ENCODE data around the gene NALCN. TPM values are rescaled to one million over a fixed set of nuclear protein-coding genes. Genes with fewer than 3 reads are reported as not detected.
A peak's percentile ranks its signal among the peaks of the same experiment; 100 is the strongest.

Gene NALCN
- total RNA-seq, 2 donors from 2014 or later, result 11.8 to 14.9 TPM

DNA sequence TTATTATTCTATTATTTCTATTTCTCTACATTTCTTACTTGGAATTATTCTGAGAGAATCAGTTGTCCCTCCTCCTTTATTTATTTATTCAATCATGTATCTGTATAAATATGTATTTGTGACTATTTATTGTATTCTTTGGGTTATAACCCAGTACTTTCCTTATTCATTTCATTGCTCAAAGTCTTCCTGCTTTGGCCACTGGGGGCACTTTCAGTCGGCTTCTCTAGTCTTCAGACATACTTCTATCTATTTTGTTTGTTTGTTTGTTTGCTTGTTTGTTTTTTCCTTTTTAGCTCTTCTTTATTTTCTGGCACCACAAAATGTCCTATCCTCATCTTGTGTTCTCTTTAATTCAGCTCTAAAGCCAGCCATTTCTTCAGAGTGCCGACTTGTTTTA is 260.4 kb downstream of the NALCN start:
- ATAC-seq, result no peak
- intact Hi-C loops (cut with DNase I), result loop anchor here in 1 of 2 donors (10.0 kb wide), 1 partner anchor 319 kb away; no protein-coding TSS in a partner anchor
- DNase-seq, result no peak

DNA sequence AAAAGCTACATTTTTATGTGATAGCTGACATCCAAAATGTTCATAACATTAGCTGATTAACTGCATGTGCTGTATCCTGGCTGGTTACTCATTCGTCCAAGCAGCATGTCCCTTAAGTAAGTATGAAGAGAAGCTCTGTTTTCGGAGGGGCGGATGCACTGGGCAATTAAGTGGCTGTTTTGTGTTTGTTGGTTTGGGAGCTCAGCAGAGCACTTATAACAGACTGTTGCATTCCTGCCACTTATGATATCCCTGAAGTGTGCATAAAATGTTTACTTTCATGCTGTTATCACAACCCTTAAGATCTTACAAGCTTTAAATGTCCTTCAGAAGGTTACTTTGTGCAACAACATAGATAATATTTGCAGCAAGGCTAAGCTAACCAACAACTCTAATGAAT is 264.1 kb downstream of the NALCN start:
- intact Hi-C loops (cut with DNase I), result loop anchor here in 1 of 2 donors (10.0 kb wide), 1 partner anchor 323 kb away; no protein-coding TSS in a partner anchor
- no peak for DNase-seq
- no peak for ATAC-seq

DNA sequence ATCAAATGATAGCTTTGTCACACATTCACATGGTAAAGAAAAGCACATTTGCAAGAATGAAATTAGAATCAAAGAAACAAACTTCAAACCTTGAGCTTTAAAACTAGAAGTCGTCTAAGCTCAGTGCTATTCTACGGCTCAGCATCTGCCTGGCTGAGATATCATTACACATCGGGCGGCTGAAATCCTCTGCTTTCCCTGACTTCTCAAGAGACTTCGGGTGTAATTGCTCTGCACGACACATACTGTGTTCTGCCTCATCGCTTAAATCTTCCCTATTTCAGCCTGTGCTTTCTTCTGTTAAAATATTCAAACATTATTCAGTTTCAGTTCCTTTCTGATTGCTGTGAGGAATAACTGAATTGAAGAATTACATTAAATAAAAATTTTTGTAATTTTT is 265.3 kb downstream of the NALCN start:
- DNase-seq (no peak), ATAC-seq (peak in 1 of 2 donors; percentile 58)
- intact Hi-C loops (cut with DNase I), result loop anchor here in 1 of 2 donors (10.0 kb wide), 1 partner anchor 324 kb away; no protein-coding TSS in a partner anchor

DNA sequence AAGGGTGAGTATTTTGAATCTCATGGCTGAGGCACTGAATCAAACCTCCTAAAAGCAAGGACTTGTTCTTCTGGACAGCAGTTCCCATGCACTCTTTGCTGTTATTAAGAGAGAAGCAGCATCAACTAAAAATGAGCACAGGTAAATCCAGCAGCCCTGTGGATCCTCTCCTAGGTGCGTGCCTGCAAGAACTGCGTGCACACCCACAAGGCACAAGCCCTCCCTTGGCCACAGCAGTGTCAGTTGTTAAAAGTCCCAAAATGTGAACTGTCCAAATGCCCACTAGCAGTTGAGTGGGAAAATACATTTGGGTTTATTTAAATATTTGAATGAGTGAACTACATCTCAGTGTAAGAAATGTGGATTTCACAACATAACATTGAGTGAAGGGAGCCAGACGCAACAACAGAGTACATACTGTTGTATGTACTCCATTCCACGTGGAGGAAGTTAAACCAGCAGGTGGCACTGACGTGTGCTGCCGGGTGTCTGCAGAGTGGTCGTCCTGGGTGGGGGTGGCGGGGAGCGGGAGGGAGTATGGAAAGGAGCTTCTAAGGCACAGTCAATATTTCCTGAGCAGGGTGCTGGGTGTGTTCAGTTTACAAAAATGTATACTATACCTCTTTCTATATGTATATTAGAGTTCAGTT is 266.4 kb downstream of the NALCN start:
- peak in 1 of 2 donors; percentile 55 for ATAC-seq
- intact Hi-C loops (cut with DNase I), result loop anchor here (10.0 kb wide), 2 partner anchors 325 to 395 kb away; no protein-coding TSS in a partner anchor

DNA sequence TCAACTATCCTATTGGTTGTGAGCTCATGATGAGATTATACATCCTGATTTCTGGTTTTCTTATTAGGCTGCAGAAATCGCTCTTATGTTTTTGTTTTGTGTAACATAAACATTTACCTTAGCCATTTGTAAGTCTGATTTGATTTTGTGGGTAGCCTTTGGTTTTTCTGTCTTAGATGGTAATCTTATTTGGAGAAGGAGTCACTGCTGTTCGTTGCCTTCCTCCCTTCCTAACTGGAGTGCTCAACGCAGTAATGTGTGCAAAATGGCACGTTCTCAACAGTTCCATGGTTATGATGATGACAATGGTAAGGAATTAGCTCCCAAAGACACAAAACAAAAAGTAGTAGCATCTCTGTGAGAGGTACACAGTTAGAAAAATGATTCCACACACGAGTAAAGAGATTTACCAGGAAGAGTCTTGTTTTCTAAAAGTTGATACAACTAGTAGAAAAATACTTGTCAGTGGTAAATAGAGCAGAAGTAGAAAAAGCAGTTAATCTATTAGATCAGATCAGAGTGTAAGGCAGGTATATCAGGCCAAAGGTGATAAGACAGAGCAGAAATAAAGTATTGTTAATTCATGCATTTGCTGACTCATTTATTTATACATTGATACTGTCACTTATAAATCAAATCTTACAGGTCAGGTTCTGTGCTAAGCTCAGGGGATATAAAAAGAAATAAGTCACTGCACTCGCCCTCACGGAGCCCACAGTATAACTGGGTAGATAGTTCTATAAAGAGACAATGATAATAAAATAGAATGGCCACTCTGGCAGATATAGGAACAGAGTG is 270.0 kb downstream of the NALCN start:
- no peak for ATAC-seq
- intact Hi-C loops (cut with DNase I), result loop anchor here (2.0 to 10.0 kb wide), 2 partner anchors 399 to 611 kb away; no protein-coding TSS in a partner anchor
- no peak for DNase-seq

More for the DNA sequence above, 266.4 kb downstream of the NALCN start:
- DNase-seq, result no peak

DNA sequence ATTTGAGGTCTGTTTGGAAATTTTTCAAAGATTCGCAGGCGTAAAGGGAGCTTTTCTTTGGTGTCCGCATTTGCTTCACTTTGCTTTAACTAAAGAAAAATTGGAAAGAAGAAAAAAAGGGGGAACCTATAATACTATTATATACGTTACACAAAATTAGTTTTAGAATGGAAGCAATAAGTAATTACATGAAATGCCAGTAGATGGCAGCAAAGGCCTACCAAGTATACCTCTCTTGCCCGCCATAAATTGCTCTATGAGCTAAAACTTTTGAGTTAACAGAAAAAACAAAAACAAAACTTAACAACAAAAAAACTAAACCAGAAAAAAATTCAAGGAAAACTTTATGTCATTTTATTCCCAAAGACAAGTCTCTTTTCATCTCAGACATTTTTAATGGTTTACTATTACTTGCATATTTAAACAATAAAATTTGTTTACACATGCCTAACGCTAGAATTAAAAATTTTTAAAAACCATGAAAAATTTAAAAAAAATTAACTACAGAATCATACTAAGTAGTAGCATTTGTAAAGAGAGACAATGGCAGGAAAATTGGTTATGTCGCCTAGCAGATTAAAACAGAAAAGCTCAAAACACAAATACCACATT is 271.4 kb downstream of the NALCN start:
- no peak for ATAC-seq
- intact Hi-C loops (cut with DNase I), result loop anchor here in 1 of 2 donors (10.0 kb wide), 1 partner anchor 400 kb away; no protein-coding TSS in a partner anchor
- no peak for DNase-seq

DNA sequence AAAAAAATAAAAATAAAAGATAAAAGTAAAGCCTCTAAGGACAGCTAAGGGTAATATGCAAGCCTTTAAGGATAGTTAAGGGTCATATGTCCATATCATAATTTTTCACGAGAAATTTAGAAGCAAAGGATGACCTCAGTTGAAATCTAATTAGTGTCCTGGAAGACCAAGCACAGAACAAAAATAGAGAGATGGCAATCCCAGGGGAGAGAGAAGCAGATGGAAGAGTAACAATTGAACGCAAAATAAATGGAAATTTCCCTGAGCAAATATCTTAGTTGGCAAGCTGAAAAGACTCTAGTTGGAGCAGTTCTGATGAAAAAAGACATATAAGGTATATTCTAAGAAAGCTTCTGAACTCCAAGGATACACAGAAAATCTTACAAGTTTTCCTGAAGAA is 275.4 kb downstream of the NALCN start:
- intact Hi-C loops (cut with DNase I), result loop anchor here in 1 of 2 donors (10.0 kb wide), 1 partner anchor 404 kb away; no protein-coding TSS in a partner anchor

DNA sequence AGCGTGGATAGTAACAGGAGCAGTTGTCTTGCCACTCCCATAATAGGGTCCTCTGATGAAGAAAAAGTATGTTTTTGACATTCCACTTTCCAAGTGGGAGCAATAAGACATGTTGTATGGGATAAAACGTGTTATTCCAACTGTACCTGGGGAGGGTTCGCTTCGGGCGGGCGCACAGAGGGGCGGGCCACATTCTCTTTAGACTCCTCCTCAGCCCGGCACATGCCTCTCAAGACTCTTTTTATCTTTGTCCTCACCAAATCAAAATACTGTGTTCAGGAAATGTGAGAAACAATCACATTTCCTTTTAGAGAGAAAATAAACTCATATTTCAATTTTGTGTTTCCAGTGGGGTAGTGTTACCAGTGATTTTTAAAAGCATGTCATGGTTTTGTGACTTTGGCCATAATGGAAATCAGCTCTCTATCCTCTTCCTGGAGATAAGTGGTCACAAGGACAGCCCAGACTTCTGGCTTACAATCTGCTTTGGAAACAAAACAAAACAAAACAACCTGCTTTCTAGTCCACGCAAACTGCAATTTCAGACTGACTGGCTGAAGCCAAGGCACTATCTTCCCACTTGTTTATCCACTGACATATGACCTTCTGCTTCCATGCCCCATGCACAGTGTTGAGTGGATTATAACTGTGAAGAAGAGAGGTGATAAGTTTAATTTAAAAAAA is 276.1 kb downstream of the NALCN start:
- intact Hi-C loops (cut with DNase I), result loop anchor here in 1 of 2 donors (10.0 kb wide), 1 partner anchor 405 kb away; no protein-coding TSS in a partner anchor

More for the DNA sequence above, 275.4 kb downstream of the NALCN start:
- ATAC-seq (no peak), DNase-seq (no peak)

DNA sequence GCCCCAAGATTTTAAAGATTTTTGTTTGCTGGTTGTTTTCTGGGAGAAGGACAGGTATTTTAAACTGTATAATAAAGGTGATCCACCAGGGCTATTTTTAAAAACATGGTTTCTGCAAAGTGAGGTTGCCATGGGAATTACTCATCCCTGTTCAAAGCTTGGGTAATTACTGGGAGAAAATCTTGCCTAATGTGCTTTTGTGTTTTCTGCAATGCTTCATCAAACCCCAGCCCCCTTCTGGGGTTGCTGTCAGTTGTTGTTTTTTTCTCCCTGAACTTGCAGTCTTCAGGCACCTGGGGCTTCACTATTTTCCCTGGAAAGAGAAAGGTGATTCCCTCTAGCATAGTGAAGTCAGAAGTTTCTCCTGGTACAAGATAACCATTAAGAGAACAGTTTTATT is 277.2 kb downstream of the NALCN start:
- ATAC-seq, result no peak
- intact Hi-C loops (cut with DNase I), result no loop called here
- DNase-seq, result no peak

More for the DNA sequence above, 276.1 kb downstream of the NALCN start:
- peak in 1 of 2 donors; percentile 68 for ATAC-seq
- DNase-seq, result no peak

DNA sequence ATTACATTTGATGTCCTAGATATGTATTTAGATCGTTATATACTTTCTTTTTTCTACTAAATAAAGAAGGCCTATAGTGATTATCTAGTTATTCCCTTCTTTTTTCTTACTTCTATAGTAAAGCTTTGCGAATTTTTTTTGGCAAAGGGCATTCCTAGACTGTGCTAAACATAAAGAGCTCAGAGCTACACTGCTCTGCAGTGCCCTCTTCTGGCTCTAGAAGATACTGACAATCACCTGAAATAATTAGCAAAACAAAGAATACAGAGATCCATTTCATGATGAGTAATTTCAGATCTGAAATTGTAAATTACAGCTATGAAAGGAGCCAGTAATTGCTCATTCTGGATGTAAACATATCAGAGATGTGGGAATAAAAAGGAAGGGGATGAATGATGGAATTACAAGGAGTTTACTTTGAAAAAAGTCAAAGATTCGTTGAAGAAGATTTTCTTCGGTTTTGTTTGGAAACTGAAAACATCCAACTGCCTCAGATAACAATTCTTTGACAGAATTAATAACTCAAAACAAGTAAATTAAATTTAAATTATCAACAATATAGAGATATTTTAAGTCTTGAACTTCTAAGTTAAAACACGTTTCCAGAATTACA is 288.5 kb downstream of the NALCN start:
- DNase-seq (no peak), ATAC-seq (peak in 1 of 2 donors; percentile 51)
- intact Hi-C loops (cut with DNase I), result no loop called here

DNA sequence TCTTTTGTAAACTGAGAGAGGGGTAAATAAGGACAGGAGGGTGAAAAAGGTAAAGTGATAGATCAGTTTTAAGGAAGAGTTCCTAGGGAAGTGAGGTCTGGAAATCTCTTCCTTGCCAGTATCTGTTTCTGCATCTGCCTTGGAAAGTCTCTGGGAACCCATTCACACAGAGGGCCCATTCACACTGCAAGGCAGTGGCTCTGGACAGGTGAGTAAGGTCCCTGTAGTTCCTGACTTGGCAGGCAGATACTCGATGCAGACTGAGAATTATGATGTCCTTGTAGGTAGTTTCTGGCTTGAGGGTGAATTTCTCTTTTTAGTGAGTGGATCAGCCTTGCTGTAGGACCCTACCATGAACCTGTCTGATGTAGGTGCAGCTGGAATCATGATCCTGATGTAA is 293.3 kb downstream of the NALCN start:
- intact Hi-C loops (cut with DNase I), result no loop called here
- ATAC-seq, result no peak
- no peak for DNase-seq

DNA sequence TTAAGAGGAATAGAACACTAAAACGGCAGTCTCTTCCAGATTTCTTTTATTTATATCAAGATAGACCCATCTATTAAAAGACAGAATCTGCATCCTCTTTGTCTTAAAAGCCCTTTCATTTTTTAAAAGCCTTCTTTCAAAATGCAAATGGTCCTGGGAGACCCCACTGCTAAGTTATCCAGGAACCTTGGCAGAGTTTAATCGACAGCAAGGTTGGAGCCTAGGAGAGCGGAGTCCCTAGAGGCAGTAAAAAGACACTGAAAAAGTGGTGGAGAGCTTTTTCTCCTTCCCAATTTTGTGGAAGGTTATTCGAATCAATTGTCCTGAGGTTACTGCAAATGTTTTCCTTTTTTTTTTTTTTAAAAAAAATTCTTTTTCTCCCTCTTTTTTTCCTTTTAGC is 294.7 kb downstream of the NALCN start:
- intact Hi-C loops (cut with DNase I), result no loop called here
- no peak for ATAC-seq
- DNase-seq, result no peak

DNA sequence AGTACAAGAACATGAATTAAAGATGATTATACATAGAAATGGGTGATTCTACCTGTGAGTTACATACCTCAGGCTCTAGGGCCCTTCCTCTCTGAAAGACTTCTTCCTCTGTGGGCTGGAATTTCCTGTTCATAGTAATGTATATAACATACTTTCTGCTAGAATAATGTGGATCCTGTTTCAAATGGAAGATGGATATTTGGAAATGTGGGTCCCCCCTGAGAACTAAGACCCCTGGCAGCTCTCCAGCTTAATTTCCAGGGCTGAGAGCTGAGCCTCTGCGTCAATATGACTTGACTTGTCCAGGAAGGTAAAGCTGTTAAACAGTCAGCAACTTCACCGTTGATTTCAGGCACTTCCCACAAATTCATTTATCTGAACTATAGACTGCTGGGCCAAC is 296.3 kb downstream of the NALCN start:
- ATAC-seq (no peak), DNase-seq (no peak)
- intact Hi-C loops (cut with DNase I), result no loop called here

DNA sequence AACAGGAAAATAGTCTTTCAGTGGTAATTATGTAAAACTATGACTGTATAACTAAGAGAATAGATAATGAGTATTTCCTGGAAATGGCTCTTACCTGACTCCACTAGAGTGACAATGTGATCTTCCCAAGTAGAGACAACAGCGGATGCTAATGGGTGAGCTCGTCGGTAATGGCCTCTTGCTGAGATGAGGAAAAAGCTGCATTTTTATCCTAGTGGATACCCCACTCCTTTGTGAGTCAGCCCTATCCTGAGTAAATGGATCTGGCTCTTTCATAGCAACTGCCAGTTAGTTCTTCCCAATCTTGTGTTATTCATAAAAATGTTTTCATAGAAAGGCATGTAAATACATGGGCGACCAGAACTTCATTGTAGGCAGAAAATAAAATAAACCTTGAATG is 299.5 kb downstream of the NALCN start:
- intact Hi-C loops (cut with DNase I), result no loop called here
- ATAC-seq (no peak), DNase-seq (no peak)

DNA sequence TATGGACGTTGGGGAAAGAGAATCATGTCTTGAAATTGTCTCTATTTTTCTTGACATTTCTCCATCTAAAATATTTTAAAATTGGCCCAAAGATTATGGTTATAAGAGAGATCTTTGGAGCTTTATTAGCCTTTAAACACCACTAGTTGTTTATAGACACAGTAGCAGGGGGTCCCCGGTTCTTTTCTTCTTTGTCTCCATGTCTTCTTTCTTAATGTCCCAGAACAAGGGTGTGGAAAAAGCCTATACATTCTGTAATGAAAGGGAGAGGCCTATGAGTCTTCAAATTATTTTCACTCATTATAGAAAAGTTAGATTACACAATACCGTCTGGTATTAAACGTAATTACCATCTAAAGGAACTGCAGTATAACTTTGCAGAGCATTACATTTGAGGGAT is 300.0 kb downstream of the NALCN start:
- no peak for DNase-seq
- ATAC-seq, result no peak
- intact Hi-C loops (cut with DNase I), result no loop called here

DNA sequence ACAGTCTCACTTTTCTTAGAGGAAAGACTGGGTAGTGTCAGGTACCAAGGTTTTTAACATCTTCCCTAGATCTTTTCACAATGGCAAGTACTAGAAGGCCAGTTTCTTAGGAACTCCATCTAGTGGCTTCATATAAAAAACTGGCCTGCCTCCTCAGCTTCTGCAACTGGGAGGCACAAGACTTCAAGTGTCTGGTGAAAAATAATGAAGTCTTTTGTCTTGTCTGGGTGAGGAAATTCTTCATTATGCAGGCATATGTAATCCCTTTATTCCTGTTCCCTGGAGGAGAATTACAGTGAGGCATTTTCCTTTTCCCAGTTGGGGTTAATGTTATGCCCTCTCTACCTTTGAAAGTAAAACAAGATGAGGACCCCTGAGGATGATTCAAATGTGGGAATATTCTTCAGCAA is 300.5 kb downstream of the NALCN start:
- DNase-seq (no peak), ATAC-seq (no peak)
- intact Hi-C loops (cut with DNase I), result no loop called here

DNA sequence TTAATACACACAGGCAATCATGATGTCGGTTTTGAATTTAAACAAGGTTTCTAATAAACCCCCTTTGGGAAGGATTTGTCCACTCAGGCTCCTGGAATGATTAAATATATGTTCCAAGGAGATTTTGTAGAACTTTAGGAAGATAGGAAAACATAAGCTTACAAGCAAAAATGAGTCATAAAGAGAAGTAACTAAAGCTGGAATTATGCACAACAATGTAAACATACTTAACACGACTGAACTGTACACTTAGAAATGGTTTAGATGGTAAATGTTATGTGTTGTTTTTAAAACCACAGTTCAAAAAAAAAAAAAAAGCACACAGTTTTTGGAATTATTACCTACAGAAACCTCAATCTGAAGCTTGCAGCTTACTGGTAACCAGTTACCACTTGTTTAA is 304.4 kb downstream of the NALCN start:
- intact Hi-C loops (cut with DNase I), result no loop called here
- ATAC-seq (no peak), DNase-seq (no peak)

DNA sequence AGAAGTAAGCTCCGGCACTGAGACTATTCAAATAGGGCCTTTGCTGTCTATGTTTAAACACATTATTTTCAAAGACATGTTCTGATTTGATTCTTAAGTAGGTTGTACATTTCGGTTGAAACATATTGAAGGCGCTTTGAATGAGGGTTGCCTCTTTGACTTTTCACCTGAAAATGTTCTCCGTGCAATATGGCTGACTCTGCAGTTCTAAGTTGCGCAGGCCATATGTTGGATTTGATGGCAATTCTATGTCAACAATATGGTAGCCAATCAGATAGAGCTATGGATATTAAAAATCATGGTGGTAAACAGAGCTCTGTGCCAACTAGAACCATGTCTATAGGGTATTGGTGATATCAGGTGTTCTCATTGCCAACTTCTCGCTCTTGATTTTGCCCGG is 307.3 kb downstream of the NALCN start:
- ATAC-seq, result no peak
- intact Hi-C loops (cut with DNase I), result loop anchor here (10.0 kb wide), 2 partner anchors 384 to 534 kb away; no protein-coding TSS in a partner anchor
- DNase-seq, result no peak

DNA sequence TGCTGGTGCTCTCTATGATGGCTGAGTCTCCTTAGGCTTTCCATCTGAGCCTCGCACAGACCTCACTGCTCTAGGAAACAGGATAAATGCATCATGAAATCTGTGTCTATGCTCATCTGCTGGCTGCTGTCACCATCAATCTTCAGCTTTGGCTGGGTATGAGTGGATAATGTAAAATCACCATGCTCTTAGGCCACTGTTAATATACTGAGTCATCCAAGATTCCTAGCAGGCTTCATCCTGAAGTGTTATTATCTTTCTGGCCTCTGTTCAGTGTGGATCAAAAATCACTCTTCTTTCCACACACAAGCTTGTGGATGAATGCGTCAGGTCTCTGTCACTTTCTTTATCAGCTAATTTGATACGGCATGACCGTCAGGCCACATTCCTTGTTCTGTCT is 317.4 kb downstream of the NALCN start:
- peak; percentile 90 to 94 for ATAC-seq
- intact Hi-C loops (cut with DNase I), result no loop called here

More for the DNA sequence above, 317.4 kb downstream of the NALCN start:
- no peak for DNase-seq
